Left ventricle myocardium inferior (tissue), 1 donor: ENCODE data around the gene HYLS1. TPM values are rescaled to one million over a fixed set of nuclear protein-coding genes. Genes with fewer than 3 reads are reported as not detected.

ENCODE experiments used
- DNase-seq: peaks from one replicate; pipeline ENCODE4 v3.0.0-alpha.2; 2020
- H3K27ac ChIP-seq: fragments of 200-600 bp; replicated peaks from 2 replicates; pipeline ENCODE4 v1.8.0; 2021
- H3K27me3 ChIP-seq: fragments of 200-600 bp; 2 replicates; pipeline ENCODE4 v1.8.0; 2021; ENCODE audit warnings: low read depth
- H3K36me3 ChIP-seq: fragments of 200-600 bp; 2 replicates; pipeline ENCODE4 v1.8.0; 2021
- H3K4me1 ChIP-seq: fragments of 200-600 bp; 2 replicates; pipeline ENCODE4 v1.8.0; 2021
- H3K4me3 ChIP-seq: fragments of 200-600 bp; 2 replicates; pipeline ENCODE4 v1.8.0; 2021; ENCODE audit warnings: mild to moderate bottlenecking, moderate library complexity
- H3K9me3 ChIP-seq: fragments of 200-600 bp; replicated peaks from 2 replicates; pipeline ENCODE4 v1.8.0; 2021
- intact Hi-C: fragments of 100-400 bp; cut with micrococcal nuclease; formaldehyde crosslinking; loops from one replicate; pipeline ENCODE4 v1.11.0; 2022
- total RNA-seq: library from RNA; stranded (reverse); fragmentation: NEBNext Ultra II Directional; extraction: Animal tissue kit (Norgen Biotek cat#: 25700); gene quantifications from one replicate; pipeline ENCODE4 v1.2.1, GENCODE V29; 2021
- TF ChIP-seq, protein P1 (sequence below): fragments of 200-600 bp; IDR thresholded peaks from 2 replicates; pipeline ENCODE4 v1.8.0; 2021; ENCODE audit warnings: antibody characterized with exemption, mild to moderate bottlenecking, borderline replicate concordance
- donor health status: DM: no; HTN: yes; CAD: no; lungs with severe emphysema.

HYLS1 gene
- total RNA-seq, 1 donor from 2014 or later: 4.5 TPM

DNA sequence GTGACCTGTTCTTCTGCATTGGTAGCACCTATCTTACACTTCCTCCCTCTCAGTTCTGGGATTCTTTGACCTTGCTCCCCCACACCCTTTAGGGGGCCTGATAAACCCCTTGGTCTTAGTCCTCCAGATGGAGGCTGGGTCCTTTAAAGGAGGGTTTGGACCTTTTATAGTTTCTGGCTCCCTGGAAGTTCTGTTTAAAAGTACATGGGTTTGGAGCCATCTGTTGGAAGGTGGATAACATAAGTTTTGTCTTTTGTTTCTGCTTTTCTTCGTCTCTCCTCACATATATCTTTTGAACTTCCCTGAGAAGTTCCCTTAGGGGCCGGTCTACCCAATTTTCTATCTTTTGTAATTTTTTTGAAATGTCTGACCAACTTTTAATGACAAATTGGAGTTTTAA is 17.9 kb upstream of the HYLS1 start:
- H3K4me3 ChIP-seq: no peak overlapping the region
- no peaks in the 10 kb centered on the region for H3K36me3 ChIP-seq
- H3K4me1 ChIP-seq: no peaks in the 10 kb centered on the region
- H3K9me3 ChIP-seq: no peaks in the 10 kb centered on the region
- no peak overlapping the region for H3K27ac ChIP-seq
- no peaks in the 10 kb centered on the region for H3K27me3 ChIP-seq
- DNase-seq: no peak
- TF ChIP-seq, protein P1, sequence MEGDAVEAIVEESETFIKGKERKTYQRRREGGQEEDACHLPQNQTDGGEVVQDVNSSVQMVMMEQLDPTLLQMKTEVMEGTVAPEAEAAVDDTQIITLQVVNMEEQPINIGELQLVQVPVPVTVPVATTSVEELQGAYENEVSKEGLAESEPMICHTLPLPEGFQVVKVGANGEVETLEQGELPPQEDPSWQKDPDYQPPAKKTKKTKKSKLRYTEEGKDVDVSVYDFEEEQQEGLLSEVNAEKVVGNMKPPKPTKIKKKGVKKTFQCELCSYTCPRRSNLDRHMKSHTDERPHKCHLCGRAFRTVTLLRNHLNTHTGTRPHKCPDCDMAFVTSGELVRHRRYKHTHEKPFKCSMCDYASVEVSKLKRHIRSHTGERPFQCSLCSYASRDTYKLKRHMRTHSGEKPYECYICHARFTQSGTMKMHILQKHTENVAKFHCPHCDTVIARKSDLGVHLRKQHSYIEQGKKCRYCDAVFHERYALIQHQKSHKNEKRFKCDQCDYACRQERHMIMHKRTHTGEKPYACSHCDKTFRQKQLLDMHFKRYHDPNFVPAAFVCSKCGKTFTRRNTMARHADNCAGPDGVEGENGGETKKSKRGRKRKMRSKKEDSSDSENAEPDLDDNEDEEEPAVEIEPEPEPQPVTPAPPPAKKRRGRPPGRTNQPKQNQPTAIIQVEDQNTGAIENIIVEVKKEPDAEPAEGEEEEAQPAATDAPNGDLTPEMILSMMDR: no peak
- intact Hi-C loops: no loop called here

DNA sequence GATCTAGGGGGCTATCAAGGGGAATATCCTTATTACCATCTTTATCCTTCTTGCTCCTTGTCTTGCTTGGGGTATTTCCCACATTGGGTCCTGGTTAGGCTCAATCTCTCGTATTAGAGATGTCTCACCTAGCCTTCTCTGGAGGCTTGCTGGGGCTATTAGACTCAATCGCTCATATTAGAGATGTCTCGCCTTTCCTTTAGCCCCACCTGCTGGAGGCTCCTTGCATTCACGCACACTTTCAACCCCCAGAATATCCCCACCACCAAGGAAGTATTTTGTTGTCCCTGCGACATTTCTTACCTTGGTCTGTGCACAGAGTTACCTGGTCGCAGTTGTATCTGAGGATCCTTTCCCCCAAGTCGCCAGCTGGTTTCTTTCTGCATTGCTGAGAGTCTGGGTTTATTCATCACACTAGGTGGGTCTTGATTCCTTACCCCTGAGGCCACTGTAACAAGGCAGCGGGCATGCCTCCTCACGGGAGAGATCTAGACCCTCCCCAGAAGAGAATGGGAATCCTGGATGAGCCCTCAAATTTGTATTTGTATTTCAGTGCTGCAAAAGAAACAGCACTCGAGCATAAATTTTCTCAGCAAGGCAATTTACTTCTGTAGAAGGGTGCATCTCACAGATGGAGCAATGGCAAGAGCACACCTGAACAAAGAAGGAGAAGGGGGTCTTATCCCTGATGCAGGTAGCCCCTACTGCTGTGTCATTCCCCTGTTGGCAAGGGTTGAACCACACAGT is 15.9 kb upstream of the HYLS1 start:
- H3K9me3 ChIP-seq: no peaks in the 10 kb centered on the region
- TF ChIP-seq, protein P1: peak; percentile 56
- no peak for DNase-seq
- H3K4me1 ChIP-seq: no peaks in the 10 kb centered on the region
- intact Hi-C loops: no loop called here
- H3K4me3 ChIP-seq: no peak overlapping the region
- H3K27me3 ChIP-seq: no peaks in the 10 kb centered on the region
- H3K36me3 ChIP-seq: no peaks in the 10 kb centered on the region
- H3K27ac ChIP-seq: no peak overlapping the region

DNA sequence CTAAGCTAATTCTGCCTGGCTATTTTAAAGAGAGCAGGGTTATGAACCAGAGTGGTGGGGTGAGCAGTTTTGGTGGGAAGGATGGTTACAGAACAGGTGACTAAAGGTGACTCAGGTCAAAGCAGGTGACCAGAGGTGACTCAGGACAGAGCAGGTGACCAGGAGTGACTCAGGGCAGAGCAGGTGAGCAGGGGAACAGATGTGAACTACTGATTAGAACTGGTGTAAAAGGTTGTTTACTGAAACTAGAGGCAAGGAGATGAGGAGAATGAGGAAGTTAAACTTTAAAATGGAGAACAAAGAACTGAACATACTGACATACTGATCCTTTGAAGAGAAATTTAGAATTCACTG is 15.4 kb upstream of the HYLS1 start:
- Histone ChIP-seq H3K36me3 (no peaks in the 10 kb centered on the region), H3K4me3 (no peak overlapping the region), H3K9me3 (no peaks in the 10 kb centered on the region), H3K27ac (no peak overlapping the region), H3K27me3 (no peaks in the 10 kb centered on the region), H3K4me1 (no peaks in the 10 kb centered on the region)
- DNase-seq: no peak
- intact Hi-C loops: no loop called here
- TF ChIP-seq, protein P1: no peak

DNA sequence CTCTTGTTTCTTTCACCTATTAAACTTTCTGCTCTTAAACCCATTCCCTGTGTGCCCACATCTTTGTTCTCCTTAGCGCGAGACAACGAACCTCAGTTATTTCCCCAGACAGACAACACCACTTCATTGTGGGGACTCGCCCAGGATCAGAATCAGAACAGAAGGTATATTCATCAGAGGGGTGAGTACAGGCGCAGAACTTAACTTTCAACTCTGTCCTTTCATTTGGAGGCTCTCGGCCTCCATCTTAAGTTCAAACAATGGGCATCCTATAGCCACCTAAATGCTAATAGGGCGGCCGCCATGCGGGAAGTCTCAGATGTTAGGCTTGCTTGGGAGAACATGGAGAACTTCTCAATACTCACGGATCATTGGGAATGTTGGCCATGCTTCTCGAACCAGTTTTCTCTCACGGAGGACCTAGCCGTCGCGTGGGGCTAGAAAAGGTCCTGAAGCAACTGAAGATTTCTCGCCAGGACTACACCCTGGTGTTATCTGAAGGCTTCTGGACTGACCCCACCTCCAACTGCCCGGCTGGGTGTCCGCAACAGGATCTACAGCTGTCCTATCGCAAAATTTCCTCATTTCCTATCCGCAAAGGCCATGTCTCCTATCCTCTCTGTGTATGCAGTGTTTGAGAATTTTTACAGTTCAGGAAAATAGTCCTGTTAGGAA is 13.4 kb upstream of the HYLS1 start:
- H3K27ac ChIP-seq: no peak overlapping the region
- no peaks in the 10 kb centered on the region for H3K36me3 ChIP-seq
- H3K4me1 ChIP-seq: no peaks in the 10 kb centered on the region
- intact Hi-C loops: no loop called here
- no peak for DNase-seq
- H3K4me3 ChIP-seq: peak overlapping the region; percentile 44
- H3K27me3 ChIP-seq: no peaks in the 10 kb centered on the region
- TF ChIP-seq, protein P1: no peak
- no peaks in the 10 kb centered on the region for H3K9me3 ChIP-seq

DNA sequence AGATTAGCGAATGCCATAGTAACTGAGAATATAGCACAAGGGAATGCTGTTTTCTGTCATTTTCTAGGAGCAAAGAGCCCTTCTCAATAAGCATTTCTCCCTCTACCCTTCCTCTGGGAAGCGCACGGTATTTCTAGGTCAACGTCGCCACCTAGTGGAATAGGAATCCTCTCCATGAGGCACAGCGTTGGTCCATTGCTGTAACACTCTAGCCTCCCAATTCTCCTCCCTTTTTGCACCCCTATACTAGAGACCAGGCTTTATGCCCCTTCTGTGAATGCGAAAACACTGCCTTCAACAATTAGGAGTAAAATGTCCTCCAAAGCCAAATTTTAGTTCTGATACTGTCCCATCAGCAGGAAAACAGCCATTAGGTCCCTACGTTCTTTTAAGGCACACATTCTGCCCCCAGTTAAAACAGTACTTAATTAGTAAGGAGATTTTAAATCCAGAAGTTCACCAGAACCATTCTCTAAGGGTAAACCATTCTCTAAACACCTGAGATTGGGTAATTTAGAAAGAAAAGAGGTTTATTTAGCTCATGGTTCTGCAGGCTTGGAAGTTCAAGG is 12.8 kb upstream of the HYLS1 start:
- intact Hi-C loops: no loop called here
- Histone ChIP-seq H3K36me3 (no peaks in the 10 kb centered on the region), H3K27ac (no peak overlapping the region), H3K4me1 (no peaks in the 10 kb centered on the region), H3K27me3 (no peaks in the 10 kb centered on the region), H3K4me3 (peak overlapping the region; percentile 44), H3K9me3 (no peaks in the 10 kb centered on the region)
- DNase-seq: peak; percentile 25
- TF ChIP-seq, protein P1: peak; percentile 82
